Measurements from ENCODE around the gene NSMCE1. TPM values are rescaled to one million over a fixed set of nuclear protein-coding genes. Genes with fewer than 3 reads are reported as not detected.

NSMCE1 gene
- total and polyA plus RNA-seq, 7 donors, result 32.5 to 65.2 (median 51.0) TPM

GRCh38 chr16:27239026-27239425 lies 29.5 kb downstream of the NSMCE1 start:
- H3K36me3 ChIP-seq, result peaks cover 0 to 2% (median 0%) of the 10 kb centered on the region in 4 donors
- no peak overlapping the region for H3K4me3 ChIP-seq
- DNase-seq, result peak; percentile 52
- TF ChIP-seq POLR2A (IDR thresholded peaks at IDR 0.05), result no peak
- no peak for TF ChIP-seq CTCF (IDR thresholded peaks at IDR 0.05)
- TF ChIP-seq EP300 (IDR thresholded peaks at IDR 0.05), result no peak
- TF ChIP-seq POLR2AphosphoS5 (IDR thresholded peaks at IDR 0.05), result no peak
- H3K27me3 ChIP-seq, result no peaks in the 10 kb centered on the region
- H3K27ac ChIP-seq, result peak overlapping the region in 2 of 4 donors; percentile 85 to 86
- H3K4me1 ChIP-seq, result peaks cover 0 to 63% (median 53%) of the 10 kb centered on the region in 4 donors
- 97 to 98% methylated on average over 5 of the region's 5 CpGs for WGBS, 2 donors
- intact Hi-C loops (cut with DNase I), result no loop called here
- H3K9me3 ChIP-seq, result no peaks in the 10 kb centered on the region

GRCh38 chr16:27238591-27238990 lies 30.0 kb downstream of the NSMCE1 start:
- WGBS, 2 donors, result 79 to 91% methylated on average over 2 of the region's 2 CpGs
- H3K27ac ChIP-seq, result peak overlapping the region in 3 of 4 donors; percentile 9 to 61 (median 59)
- TF ChIP-seq EP300 (IDR thresholded peaks at IDR 0.05), result no peak
- TF ChIP-seq POLR2A (IDR thresholded peaks at IDR 0.05), result no peak
- no peak for TF ChIP-seq CTCF (IDR thresholded peaks at IDR 0.05)
- no peak for TF ChIP-seq POLR2AphosphoS5 (IDR thresholded peaks at IDR 0.05)
- H3K4me3 ChIP-seq, result no peak overlapping the region
- H3K27me3 ChIP-seq, result no peaks in the 10 kb centered on the region
- peak; percentile 41 for DNase-seq
- peaks cover 0 to 59% (median 49%) of the 10 kb centered on the region in 4 donors for H3K4me1 ChIP-seq
- no peaks in the 10 kb centered on the region for H3K9me3 ChIP-seq
- H3K36me3 ChIP-seq, result peaks cover 0 to 7% (median 0%) of the 10 kb centered on the region in 4 donors
- intact Hi-C loops (cut with DNase I), result no loop called here

- TF ChIP-seq EP300 (IDR thresholded peaks at IDR 0.05) (no peak), POLR2AphosphoS5 (IDR thresholded peaks at IDR 0.05) (no peak), CTCF (IDR thresholded peaks at IDR 0.05) (no peak), POLR2A (IDR thresholded peaks at IDR 0.05) (no peak)
- peak; percentile 69 for DNase-seq
- Histone ChIP-seq H3K4me1 (peaks cover 0 to 54% (median 44%) of the 10 kb centered on the region in 4 donors), H3K4me3 (no peak overlapping the region), H3K27ac (peak overlapping the region; percentile 25 to 61 (median 54)), H3K27me3 (no peaks in the 10 kb centered on the region), H3K36me3 (peaks cover 0 to 12% (median 0%) of the 10 kb centered on the region in 4 donors), H3K9me3 (no peaks in the 10 kb centered on the region)
- WGBS, 2 donors, result 52 to 56% methylated on average over 16 of the region's 16 CpGs
- intact Hi-C loops (cut with DNase I), result no loop called here
Observed at GRCh38 chr16:27238016-27238587, 30.5 kb downstream of the NSMCE1 start.

- Histone ChIP-seq H3K4me1 (peaks cover 0 to 47% (median 37%) of the 10 kb centered on the region in 4 donors), H3K36me3 (peaks cover 0 to 17% (median 4%) of the 10 kb centered on the region in 4 donors)
- 43 to 81% methylated on average over 22 of the region's 22 CpGs for WGBS, 2 donors
Observed at GRCh38 chr16:27237219-27238015, 31.2 kb downstream of the NSMCE1 start.

GRCh38 chr16:27236635-27237218 lies 31.8 kb downstream of the NSMCE1 start:
- no peaks in the 10 kb centered on the region for H3K9me3 ChIP-seq
- H3K27ac ChIP-seq, result peak overlapping the region; percentile 41 to 74 (median 54)
- WGBS, 2 donors, result 71 to 83% methylated on average over 8 of the region's 8 CpGs
- H3K36me3 ChIP-seq, result peaks cover 0 to 24% (median 11%) of the 10 kb centered on the region in 4 donors
- H3K4me3 ChIP-seq, result no peak overlapping the region
- H3K4me1 ChIP-seq, result peaks cover 0 to 40% (median 30%) of the 10 kb centered on the region in 4 donors
- peak; percentile 19 for DNase-seq
- TF ChIP-seq CTCF (IDR thresholded peaks at IDR 0.05) (no peak), EP300 (IDR thresholded peaks at IDR 0.05) (no peak), POLR2A (IDR thresholded peaks at IDR 0.05) (no peak), POLR2AphosphoS5 (IDR thresholded peaks at IDR 0.05) (no peak)
- intact Hi-C loops (cut with DNase I), result no loop called here
- no peaks in the 10 kb centered on the region for H3K27me3 ChIP-seq

More at GRCh38 chr16:27237219-27238015, 31.2 kb downstream of the NSMCE1 start:
- TF ChIP-seq POLR2AphosphoS5 (IDR thresholded peaks at IDR 0.05) (peak in 1 of 4 donors; percentile 4), POLR2A (IDR thresholded peaks at IDR 0.05) (no peak)
- Histone ChIP-seq H3K9me3 (no peaks in the 10 kb centered on the region), H3K4me3 (no peak overlapping the region), H3K27me3 (no peaks in the 10 kb centered on the region), H3K27ac (peak overlapping the region; percentile 41 to 61 (median 54))
- DNase-seq, result peak; percentile 62
- intact Hi-C loops (cut with DNase I), result no loop called here
